NCI-H1930 (cell line): Measurements from ENCODE around the gene HS3ST6.
A peak's percentile ranks its signal among the peaks of the same experiment; 100 is the strongest.
"Not testable (repeated sequence)": the region's sequence is repeated elsewhere in the genome, so short reads cannot be mapped to it uniquely, and the experiment has no call there.

ENCODE experiments used
- DNase-seq, 2 experiments: peaks; one replicate each; lab custom pipeline; 2025; lab: John Stamatoyannopoulos, UW

Gene HS3ST6

DNA sequence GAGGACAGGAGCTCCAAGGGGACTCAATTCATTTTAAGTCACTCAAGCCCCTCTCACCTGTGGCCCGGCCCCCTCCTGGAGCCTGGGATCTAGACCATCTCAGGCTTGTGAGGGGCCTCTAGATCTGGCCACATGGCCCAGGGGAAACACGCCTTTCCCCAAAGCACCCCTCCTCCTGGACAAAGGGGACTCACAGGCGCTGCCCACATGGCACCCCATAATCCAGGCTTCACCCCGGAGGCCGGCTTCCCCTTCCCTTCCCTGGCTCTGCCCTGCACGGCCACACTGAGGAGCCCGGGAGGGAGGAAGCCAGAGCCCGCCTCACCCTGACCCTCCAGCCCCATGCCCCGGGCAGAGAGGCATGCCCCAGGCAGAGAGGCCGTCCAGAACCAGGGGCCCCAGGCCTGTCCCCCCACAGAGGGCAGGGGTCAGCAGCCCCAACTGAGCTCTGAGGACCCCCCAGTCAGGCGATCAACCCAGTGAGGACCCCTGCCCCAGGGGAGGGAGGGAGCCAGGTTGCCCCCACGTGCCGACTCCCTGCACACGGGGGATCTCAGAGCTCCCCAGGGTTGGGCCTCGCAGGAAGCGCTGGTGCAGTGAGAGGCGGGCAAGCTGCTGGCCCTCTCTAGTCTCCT is 10.9 kb downstream of the HS3ST6 start:
- DNase-seq = no peak

DNA sequence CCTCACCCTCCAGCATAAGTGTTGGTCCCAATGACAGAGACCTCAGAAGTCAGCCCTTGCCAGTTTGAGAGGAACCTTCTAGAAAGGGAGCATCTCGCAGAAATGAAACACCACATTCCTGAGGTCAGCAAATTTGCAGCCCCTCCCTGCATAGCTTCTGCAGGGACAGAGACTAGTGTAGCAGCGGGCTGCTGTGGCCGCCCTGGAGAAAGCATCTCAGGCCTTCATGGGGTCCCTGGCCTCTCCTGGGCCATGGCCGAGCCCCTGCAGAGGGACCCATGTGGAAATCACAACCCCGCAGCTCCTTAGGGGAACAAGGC is 11.4 kb downstream of the HS3ST6 start:
- DNase-seq = no peak

- DNase-seq = no peak
These were observed 12.0 kb downstream of the HS3ST6 start for GRCh38 chr16:1906055-1906845.

DNA sequence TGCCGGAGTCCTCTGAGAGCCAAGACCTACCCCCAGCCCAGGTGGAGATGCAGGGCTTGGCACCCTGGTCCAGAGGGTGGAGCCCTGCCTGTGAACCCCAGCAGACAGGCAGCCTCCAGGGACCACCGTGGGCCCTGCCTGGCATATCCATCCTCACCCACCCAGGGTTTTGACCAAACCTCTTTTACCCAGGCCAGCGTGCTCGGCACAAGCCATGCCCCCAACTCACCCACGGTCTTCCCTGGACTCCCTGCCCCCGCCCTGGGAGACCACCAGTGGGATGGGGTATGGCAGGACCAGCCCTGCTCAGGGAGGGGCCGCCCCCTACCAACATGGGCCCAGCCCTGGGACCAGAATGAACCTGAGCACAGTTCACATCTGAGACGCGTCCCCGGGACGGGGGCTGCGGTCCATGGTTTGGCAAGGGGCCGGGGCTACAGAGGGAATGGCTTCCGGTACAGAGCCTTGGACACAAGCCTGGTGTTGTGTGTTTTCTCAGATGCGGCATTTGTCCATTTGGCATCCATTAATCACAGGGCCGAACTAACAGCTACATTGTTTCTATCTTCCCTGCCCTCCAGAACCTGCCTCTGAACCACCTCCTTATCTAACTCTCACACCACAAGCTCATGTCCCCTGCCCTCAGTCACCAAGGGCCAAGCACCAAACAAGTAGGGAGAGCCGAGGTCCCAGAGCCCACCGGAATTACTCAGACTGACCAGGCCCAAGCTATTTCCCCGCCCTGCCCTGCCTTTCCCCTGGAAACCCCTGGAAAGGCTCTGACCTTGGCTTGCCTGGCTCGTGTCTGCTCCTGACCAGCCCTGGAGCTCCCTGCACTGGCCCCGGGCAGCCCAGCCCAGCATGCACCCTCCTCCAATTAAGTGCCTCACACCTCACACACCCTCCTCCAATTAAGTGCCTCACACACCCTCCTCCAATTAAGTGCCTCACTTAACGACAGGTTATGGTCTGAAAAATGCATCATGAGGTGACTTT is 14.1 kb downstream of the HS3ST6 start:
- no peak for DNase-seq

- no peak for DNase-seq
These were observed 15.0 kb downstream of the HS3ST6 start for GRCh38 chr16:1903220-1903574.

DNA sequence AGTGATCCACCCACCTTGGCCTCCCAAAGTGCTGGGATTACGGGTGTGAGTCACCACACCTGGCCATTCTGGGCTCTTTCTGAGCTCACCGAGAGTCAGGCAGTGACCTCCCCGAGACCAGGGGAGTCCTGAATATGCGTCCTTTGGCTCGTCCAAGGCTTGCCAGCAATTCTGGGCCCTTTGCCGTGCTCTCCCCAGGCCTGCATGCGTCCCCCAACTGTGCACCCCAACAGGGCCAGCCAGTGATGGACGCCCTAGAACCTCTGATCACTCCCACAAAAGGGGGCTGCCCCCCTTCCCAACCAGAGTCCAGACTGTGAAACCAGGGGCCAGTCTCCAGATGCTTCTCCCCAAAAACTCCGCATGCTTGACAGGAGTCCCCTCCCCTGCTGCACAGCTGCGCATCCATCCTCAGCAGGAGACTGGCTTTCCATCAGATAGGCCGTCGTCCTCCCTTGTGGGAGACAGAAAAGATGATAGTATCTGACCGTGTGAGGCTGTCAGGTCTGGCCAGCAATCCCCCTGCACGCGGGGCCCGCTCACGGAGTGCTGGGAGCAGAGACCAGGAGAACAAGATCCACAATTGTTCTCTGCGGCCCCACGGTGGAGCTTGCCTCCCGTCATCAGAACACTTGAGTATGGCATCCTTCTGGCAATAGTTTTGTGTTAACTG is 15.5 kb downstream of the HS3ST6 start:
- DNase-seq = no peak

- no peak for DNase-seq
These were observed 17.8 kb downstream of the HS3ST6 start for GRCh38 chr16:1900452-1900774.

- DNase-seq = peak in 1 of 2 experiments; percentile 49
These were observed 18.4 kb downstream of the HS3ST6 start for GRCh38 chr16:1899641-1900451.

GRCh38 chr16:1897692-1898091 is 20.5 kb downstream of the HS3ST6 start:
- DNase-seq = not testable (repeated sequence)

- no peak for DNase-seq
These were observed 22.1 kb downstream of the HS3ST6 start for GRCh38 chr16:1895949-1896675.

GRCh38 chr16:1895068-1895467 is 23.1 kb downstream of the HS3ST6 start:
- no peak for DNase-seq

DNA sequence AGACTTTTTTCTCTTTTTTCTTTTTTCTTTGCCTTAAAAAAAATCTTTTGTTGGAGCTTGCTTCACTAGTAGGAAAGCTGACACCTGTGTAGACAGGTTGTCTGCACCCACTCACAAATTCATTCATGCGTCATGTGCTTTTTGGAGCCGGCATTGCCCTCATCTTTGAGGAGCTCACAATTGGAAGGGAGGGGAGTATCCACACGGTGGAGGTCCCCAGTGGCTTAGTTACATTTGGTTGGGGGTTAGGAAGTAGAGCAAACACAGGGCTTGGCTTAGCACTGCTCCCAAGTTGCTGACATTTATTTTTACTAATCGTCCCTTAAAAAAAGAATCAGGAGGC is 27.5 kb downstream of the HS3ST6 start:
- DNase-seq = no peak

- no peak for DNase-seq
These were observed 28.0 kb downstream of the HS3ST6 start for GRCh38 chr16:1890024-1890707.

GRCh38 chr16:1887711-1888354 is 30.4 kb downstream of the HS3ST6 start:
- no peak for DNase-seq

- DNase-seq = no peak
These were observed 33.3 kb downstream of the HS3ST6 start for GRCh38 chr16:1884889-1885288.

- no peak for DNase-seq
These were observed 34.0 kb downstream of the HS3ST6 start for GRCh38 chr16:1884155-1884760.

DNA sequence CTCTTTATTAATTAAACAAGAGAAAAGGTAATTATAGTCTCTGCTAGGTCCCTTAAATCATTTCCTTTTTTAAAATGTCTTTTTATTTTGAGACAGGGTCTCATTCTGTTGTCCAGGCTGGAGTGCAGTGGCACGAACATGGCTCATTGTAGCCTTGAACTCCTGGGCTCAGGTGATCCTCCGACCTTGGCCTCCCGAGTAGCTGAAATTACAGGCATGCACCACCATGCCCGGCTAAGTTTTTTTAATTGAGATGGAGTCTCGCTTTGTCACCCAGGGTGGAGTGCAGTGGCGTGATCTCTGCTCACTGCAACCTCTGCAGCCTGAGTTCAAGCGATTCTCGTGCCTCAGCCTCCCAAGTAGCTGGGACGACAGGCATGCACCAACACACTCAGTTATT is 37.0 kb downstream of the HS3ST6 start:
- not testable (repeated sequence) for DNase-seq

GRCh38 chr16:1879477-1879876 is 38.7 kb downstream of the HS3ST6 start:
- DNase-seq = no peak

DNA sequence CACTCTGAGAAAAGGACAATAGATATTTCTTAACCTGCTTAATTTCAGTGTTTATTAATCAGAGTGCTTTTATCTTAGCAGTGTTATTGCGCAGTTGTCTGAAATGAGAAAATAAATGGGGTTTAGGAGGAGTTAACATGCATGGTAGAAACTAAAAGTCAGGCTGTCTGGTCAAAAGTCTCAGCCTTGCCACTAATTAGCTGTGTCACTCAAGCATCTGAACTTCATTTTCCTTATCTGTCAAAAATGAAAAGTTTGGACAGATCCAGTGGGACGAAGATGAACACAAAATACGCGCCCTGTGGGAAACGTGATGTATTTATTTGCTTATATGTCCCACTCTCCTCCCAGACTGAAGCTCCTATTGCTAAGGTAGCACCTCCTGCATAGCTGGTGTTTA is 40.0 kb downstream of the HS3ST6 start:
- no peak for DNase-seq
